HCEC 1CT (cell line): ENCODE measurements around the gene SORCS2.
A peak's percentile ranks its signal among the peaks of the same experiment; 100 is the strongest.

Experiments
- DNase-seq: peaks from one replicate; pipeline ENCODE4 v3.0.0-alpha.2; 2017

SORCS2 gene

GRCh38 chr4:7778510-7779431 is 586.4 kb downstream of the SORCS2 start:
- no peak for DNase-seq

- no peak for DNase-seq
Measured at GRCh38 chr4:7779432-7779768, 587.1 kb downstream of the SORCS2 start.

DNA sequence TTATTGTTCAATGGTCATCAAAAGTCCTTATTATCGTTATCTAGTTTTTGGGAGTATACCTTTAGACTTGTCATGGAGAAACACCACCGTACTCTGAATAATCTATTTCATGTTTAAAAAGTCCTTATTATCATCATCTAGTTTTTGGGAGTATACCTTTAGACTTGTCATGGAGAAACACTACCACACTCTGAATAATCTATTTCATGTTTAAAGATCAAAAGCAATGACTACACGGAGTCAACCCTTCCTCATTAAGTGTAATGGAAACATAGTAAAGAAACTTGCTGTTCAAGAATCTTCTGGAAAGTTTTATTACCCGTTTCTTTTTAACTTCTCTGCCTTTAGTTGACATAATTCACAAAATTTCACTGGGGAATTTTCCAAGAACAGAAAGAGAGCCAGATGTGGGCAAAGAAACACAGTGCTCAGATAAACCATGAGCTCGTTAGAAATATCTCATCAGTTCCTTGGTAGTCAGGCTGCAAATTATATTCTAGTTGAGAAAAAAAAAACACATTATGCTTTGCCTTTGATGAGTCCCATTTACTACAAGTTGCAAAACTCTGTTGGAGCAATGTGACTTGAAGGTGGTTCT is 588.5 kb downstream of the SORCS2 start:
- DNase-seq = no peak

DNA sequence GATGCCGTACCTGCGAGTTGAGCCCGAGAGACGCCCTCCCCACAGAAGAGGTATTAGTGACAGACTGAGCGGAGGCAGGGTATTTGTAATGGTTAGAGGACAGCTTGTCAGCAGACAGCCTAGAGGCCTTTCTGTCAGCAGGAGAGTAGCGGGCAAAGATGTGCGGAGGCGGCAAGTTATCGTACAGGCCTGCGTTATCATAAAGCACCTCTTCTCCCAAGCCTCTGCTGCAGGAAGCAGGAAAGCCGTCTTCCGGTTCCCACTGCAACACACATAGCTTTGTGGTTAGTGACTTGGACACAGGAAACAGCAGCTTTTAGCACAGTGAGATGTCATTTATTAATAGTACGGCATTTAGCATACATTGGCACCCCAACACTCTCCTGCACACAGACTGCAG is 589.0 kb downstream of the SORCS2 start:
- peak; percentile 20 for DNase-seq

GRCh38 chr4:7781993-7782392 is 589.7 kb downstream of the SORCS2 start:
- no peak for DNase-seq

- no peak for DNase-seq
Measured at GRCh38 chr4:7782783-7783182, 590.4 kb downstream of the SORCS2 start.

DNA sequence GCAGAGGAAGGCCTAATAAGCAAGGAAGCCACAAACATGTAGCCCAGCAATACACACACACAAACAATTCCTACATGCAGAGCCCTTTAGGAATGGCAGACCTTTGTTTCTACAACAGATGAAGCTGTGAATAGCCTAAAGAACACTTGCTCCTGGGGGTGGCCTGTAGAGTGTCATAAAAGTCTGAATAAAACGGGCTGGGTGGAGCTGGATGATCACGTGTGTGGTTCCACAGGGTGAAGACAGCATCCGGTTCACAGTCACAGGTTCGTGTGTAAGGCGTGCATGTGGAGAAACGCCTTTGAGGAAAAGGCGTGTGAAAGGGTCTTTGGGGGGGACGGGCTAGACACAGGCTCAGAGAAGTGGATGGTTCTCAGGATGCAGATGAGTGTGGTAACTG is 591.2 kb downstream of the SORCS2 start:
- no peak for DNase-seq

GRCh38 chr4:7784131-7784870 is 592.0 kb downstream of the SORCS2 start:
- no peak for DNase-seq

DNA sequence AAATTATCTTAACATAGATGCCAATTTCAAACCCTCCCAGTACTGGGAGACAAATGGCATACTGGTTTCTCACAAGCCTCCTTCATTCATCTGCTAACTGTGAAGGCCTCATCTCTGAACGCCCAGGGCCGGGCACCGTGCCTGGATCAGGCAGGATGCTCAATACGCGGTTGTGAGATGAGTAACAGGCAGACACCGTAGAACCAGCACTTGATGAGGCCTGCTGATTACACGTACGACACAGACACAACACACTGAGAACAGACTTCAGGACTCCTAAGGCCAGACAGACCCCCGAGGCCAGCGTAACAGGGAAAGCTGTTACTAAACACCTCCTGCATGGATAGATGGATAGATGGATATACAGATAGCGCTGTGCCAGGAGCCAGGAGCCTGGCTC is 592.7 kb downstream of the SORCS2 start:
- no peak for DNase-seq

DNA sequence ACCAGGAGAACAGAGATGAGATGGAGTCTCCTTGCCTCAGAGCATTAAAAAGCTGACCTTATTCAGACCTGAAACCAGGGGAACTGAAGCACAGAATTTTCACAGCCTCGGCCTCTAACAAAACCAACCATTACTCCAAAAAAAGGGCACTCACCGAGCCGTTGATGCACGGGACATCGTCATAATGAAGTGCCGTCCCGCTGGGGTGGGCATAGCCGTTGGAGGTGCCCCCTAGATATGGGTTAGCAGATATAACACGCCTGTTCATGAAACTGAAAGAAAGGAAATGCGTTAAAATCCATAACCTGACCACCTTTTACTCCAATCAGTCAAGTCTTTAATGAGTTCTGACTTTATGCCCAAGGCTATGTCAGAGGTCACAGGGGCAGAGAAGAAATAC is 593.7 kb downstream of the SORCS2 start:
- DNase-seq = no peak

GRCh38 chr4:7786517-7786916 is 594.2 kb downstream of the SORCS2 start:
- no peak for DNase-seq

GRCh38 chr4:7787067-7787466 is 594.7 kb downstream of the SORCS2 start:
- no peak for DNase-seq

- DNase-seq = no peak
Measured at GRCh38 chr4:7787681-7788141, 595.4 kb downstream of the SORCS2 start.

GRCh38 chr4:7788193-7788592 is 595.9 kb downstream of the SORCS2 start:
- DNase-seq = no peak

GRCh38 chr4:7788694-7789425 is 596.5 kb downstream of the SORCS2 start:
- no peak for DNase-seq

DNA sequence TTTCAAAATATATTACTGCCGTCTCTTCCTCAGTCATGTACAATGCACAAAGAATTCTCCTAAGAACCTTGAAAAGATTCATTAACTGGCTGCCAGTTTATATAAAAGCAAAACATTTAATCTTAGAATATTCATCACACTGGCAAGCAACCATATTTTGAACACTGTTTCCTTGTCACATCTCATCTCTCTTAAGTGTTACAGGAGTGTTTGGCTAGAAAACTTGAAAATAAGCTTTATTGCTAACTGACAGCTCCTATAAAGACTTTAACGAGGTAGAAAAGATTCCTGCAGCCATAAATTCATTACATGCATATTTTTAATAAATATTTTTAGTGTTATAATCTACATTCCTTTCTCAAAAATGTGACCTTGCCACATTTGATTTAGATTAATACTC is 597.7 kb downstream of the SORCS2 start:
- no peak for DNase-seq

DNA sequence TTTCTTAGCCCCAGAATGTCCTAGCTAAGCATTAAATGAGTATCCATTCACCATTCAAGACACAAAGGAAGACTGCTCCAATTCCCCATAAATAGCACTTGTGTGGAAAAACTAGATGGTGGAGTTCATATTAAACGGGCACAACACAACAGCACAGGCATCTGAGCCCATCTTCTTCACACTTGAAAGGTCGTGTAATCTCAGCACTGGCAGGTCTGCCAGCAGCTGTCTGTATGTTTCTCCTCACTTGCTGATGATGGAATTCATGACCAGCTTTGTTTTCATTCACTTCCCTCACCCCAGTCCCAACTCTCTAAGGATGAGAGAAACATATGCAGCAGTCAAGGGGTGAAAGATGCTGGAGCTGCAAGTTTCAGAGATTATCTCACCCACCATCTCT is 598.7 kb downstream of the SORCS2 start:
- DNase-seq = no peak
